ENCODE results near the gene FATE1. TPM values are rescaled to one million over a fixed set of nuclear protein-coding genes. Genes with fewer than 3 reads are reported as not detected.

Gene FATE1
- total RNA-seq, 1 donor from 2014 or later, result 0.67 TPM

DNA sequence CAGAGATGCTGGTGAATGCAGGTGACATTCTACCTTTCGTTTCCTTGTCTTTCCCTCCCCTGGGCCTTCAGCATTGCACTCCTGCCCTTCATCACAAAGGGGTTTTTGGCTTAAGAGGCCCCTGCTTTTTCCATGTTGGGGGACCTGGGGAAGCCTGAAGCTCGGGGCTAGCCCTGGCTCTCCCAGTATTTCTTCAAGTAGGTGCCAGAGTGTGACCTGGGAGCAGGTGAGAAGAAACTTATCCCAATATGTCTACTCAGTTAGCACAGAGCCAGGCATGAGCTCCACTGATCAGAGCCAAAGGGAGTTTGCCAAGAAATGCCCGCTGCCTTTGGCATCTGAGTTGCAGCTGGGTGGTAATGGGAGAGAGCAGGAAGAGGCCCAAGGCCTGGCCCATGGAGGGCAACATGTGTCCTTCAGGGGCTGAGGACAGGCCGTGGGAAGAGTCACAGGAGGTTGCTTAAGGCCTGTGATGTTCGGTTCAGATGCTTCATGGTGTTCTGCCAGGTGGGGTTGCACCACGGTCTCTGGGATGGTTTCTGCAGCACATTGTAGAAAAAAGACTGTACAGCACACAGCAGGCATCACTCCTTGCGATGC is 13.0 kb upstream of the FATE1 start:
- intact Hi-C loops (cut with DNase I), result no loop called here
- DNase-seq (ENCODE audit: low spot score), result peak; percentile 66

DNA sequence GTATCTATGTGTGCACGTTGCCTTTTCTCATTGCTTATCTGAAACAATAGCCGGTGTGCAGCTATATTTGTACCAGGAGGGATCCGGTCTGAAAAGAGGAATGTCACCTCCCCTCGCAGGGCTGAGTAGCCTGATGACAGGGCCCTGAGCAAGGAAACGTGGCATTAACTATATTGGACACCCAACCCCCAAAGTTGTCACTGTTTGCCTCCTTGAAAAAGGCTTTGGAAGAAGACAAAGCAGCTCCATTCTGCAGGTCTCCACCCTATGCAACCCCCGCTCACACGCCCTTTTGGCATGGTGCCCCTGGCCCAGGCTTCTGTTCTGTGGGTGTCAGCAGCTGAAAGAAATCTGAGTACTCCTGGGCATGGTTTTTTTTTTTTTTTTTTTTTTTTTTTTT is 12.3 kb upstream of the FATE1 start:
- peak; percentile 79 for DNase-seq (ENCODE audit: low spot score)
- intact Hi-C loops (cut with DNase I), result no loop called here

DNA sequence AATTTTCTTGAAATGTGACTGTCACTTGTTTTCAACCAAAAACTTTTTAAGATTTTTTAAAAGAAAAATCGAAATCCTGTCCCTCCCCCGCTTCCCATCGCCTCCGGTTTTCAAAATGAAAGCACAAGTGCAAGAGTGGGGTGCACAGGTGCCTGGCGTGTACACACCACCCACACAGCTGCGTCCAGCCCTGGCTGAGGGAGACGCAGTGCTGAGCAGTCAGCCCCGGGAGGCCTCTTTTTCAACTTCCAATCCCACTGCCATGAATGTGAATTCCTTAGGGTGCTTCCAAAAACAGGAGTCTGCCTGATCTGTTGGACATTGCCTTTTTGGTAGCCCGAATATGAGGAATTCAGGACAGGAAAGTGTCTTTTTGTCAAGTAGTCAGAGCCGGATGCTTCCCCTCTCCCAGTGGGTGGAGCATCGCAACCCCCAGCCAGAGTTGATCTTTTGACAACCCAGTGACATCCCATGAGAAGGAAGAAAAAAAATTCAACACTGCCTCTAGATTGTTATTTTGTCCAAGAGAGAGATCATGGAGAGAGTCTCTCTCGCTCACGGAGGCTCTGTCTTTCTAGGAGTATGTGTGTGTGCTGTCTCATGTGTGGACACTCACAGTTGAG is 11.7 kb upstream of the FATE1 start:
- peak; percentile 67 for DNase-seq (ENCODE audit: low spot score)
- intact Hi-C loops (cut with DNase I), result no loop called here

DNA sequence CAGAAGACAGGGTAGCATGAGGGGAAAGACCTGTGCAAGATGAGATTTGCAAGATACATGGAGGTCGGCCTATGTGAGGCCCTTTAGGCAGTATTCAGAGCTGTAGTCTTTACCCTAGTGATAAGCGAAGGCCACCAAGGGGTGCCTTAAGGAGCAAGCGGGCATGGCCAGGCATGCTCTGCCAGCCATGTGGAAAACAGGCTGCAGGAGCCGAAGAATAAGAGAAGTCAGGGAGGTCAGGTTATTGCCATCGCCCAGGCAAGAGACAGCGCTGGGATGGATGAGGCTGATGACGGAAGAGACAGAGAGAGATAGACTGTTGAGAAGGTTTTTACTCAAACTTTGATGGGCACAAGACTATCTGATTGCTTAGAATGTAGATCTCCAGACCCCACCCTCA is 7.0 kb upstream of the FATE1 start:
- DNase-seq (ENCODE audit: low spot score), result peak; percentile 58
- intact Hi-C loops (cut with DNase I), result no loop called here

DNA sequence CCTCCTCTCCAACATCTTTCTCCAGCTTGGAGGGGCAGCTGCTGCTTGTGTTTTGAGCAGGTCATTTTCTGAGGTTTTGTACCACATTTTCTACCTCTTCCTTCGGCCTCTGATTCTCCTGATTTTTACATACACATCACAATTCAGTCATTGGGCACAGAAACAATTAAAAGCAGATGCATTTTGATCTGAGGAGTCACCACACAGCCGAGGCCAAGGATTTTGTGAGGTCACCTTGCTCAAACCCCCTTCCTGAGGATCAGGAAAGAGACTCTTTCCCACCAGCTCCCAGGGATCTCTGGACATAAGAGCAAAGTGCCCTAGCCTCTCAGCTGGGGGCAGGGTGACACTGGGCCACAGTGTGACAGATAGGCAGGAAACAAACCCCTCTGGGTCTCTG is 5.4 kb upstream of the FATE1 start:
- intact Hi-C loops (cut with DNase I), result no loop called here
- peak; percentile 56 for DNase-seq (ENCODE audit: low spot score)

DNA sequence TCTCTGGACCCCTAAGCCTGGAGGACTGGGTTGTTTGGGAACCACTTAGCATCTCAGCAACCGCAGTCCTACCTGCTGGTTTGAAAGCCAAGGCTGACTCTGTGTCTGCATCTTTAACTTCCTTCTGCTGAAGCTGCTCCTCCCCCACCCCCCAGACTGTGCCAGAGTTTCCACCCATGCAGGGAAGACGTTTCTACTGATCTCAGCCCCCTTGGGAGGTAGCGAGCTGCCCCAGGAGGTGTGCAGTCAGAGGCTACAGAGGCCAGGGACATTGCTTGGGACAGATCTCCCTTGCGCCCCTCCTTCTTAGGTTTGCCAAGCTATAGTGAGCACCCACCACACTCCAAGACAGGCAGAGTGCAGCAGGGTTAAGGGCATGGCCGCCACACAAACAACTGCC is 4.7 kb upstream of the FATE1 start:
- DNase-seq (ENCODE audit: low spot score), result peak; percentile 17
- intact Hi-C loops (cut with DNase I), result no loop called here

DNA sequence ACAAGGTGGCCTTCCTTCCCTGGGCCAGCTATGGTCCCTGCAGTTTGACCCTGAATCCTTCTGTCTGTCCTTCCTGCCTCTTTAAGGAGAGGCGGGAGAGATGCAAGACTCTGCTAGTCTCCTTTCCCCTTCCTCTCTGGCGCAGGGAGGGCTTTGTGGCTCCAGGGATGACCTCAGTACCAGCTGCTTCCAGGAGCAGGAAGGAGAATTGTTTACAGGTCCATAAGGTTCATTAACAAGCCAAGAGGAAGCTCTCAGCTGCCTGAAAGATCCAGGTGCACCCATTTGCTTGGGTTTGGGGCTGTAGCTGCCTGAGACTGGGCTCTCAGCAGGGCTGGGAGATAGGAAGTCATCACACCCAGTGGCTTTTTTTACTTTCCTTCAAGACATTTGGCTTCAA is 4.0 kb upstream of the FATE1 start:
- intact Hi-C loops (cut with DNase I), result no loop called here
- peak; percentile 59 for DNase-seq (ENCODE audit: low spot score)

DNA sequence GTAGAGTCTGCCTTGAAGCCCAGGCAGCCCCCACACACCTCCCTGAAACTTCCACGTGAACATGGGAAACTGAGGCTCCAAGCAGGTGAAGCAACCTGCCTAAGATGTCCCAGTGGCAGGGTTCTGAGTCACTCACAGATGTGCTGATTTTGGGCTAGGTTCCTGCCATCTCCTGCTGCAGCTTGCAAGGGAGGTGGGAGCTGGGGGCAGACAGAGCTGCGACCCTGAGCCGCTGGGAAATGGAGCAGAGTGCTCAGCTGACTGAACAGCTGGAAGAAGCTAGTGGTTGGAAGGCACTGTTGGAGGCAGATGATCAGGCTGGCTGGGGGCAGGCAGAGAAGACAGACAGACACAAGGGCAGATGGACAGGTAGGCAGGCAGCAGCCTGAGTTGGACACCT is 3.6 kb upstream of the FATE1 start:
- DNase-seq (ENCODE audit: low spot score), result peak; percentile 53
- intact Hi-C loops (cut with DNase I), result no loop called here

DNA sequence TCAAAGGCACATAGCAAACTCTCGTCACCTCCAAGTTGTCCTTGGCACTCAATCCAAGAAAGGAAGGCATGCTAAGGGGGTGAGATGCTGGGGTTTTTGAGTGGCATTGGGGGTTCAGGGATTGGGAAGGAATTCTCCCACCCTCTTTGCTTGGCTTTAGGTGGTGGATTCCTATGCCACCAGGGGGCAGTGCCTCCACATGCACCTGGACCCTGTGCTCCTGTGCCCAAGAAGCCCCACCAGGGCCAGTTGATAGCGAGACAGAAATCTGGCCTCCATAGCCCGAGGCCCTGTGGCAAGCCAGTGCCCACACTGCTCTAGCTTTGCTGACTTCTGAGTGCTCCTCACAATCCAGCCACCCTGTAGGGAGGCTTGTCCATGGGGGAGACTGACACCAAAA is 2.0 kb upstream of the FATE1 start:
- intact Hi-C loops (cut with DNase I), result no loop called here
- DNase-seq (ENCODE audit: low spot score), result peak; percentile 68

DNA sequence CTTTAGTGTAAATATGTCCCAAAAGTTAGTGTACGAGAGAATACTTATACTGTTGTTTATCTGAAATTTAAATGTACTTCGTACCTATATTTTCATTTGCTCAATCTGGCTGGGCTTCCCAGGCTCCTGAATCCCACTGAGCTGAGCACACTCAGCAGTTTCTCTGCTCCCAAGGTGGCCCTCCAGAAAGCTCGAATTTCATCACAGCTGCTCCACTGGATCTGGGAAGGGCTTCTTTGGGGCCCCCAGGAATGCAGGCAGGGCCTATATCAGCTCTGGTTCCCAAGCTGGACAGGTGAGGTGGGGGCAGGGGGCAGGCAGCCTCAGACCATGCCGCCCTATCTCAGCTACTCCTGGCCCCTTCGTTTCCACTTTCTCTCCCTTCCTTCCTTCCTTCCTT is 1.5 kb upstream of the FATE1 start:
- intact Hi-C loops (cut with DNase I), result no loop called here
- DNase-seq (ENCODE audit: low spot score), result peak; percentile 22

DNA sequence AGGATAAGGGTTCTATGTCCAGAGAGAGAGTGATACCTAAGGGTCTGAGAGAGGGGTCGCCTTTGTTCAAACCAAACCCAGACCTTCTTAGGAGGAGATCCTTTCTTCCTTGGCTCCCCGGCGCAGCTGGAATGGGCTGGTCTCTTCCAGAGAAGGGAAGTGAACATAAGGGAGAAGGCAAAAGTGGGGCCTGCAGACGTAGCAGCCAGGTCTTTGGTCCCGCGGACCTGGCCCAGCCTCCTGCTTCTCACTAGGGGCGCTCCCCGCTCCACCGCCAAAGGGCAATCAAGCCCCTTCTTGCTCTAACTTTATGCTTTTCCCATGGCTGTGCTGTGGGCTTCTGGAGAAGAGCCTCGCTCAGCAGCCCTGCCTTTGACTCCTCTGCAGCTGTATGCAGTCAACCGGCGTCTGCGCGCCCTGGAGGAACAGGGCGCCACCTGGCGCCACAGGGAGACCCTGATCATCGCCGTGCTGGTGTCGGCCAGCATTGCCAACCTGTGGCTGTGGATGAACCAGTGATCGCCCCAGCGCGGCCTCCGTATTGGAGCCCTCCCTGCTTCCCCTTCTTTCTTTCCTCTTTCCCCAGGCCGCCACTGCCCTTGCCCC is 6.5 kb downstream of the FATE1 start:
- peak; percentile 53 for DNase-seq (ENCODE audit: low spot score)
- intact Hi-C loops (cut with DNase I), result no loop called here

DNA sequence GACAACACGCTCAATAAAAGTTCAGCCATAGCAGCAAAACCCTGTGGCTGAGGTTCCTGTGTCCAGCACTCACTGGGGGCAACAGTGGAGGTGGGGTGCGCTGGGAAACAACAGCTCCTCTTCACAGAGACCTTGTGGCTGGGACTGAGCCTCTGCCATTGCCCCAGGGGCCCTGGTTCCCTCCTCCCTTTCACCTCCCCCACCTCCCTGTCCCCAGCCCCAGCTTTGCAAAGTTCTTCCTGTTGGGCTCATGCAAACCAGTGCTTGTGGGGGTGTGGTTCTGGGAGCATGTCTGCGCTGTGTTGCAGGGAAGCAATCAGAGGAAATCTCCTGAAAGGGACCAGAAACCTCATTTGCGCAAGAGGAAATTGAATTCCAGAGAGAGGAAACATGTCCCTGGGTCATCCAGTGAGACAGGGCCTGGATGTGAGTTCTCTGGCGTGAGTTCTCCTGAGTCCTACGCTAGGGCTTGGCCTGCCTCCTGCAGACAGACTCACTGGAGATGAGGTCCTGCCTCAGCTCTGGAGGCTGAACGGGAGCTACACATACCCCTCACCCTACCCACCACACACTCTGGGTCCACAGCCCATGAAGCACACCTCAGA is 7.4 kb downstream of the FATE1 start:
- DNase-seq (ENCODE audit: low spot score), result peak; percentile 68
- intact Hi-C loops (cut with DNase I), result no loop called here

DNA sequence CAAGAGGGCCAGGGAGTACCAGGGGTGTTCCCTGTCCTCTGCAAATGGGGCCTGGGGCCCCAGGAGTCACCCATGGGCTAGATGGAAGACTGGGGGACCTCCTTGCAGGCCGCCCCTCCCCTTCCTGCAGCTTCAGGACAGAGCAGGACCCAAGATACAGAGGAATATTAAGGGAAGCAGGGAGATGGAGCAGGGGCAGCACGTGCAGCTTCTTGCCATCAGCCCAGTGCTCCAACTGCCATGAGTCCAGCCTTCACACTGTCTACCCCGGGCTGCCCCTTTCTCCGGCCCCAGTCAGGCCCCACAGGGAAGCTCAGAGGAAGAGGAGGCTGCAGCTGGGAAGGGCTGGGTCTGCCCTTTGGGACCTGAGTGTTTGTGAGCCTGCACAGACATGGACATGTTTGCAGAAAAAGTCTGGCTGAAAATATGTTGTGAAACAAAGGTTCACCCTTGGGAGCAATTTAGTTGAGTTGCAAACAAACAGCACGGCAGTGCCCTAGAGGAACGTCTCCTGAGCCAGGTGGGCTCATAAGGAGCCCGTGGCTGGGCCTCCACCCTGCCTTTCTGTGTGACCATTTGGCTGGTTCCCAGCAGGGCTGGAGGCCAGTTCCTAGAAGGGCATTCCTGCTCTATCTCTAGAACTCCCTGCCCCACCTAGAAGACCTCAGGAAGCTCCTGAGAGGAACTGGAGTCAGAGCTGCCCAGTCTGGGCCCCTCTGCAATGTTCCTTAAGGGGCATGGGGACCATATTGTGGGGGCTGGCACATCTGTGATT is 8.9 kb downstream of the FATE1 start:
- intact Hi-C loops (cut with DNase I), result no loop called here
- peak; percentile 55 for DNase-seq (ENCODE audit: low spot score)

DNA sequence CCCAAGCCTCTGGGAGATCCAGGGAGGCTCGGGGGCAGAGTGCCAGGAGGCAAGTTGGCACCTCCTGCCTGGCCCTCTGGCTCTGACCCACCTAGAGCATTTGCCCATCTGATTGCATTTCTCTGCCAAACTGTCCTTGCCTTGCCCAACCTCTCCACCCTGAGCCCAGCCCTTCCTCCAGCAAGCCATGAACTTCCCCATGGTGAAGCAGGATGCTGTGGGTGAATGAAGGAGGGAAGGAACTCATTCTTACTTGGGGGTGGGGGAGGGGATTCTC is 9.4 kb downstream of the FATE1 start:
- peak; percentile 49 for DNase-seq (ENCODE audit: low spot score)
- intact Hi-C loops (cut with DNase I), result no loop called here

DNA sequence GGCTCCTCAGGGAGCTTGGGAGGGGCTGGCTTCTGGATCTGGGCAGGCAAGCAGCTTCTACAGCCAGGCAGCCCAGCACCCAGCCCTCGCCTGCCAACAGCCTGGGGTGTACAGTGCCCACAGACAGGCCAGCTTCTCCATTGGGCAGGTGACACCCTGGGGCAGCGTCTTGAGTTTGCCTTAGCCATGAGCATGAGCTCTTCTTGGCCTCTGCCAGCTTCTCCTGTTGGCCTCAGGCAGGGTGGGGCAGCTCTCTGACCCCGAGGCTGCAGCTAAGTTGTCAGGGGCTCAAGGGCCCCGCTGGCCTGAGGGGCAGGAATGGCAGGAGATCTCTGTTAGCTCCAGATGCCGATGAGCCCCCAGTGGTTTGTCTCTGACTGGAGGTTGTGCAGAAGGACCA is 10.9 kb downstream of the FATE1 start:
- DNase-seq (ENCODE audit: low spot score), result no peak
- intact Hi-C loops (cut with DNase I), result no loop called here

DNA sequence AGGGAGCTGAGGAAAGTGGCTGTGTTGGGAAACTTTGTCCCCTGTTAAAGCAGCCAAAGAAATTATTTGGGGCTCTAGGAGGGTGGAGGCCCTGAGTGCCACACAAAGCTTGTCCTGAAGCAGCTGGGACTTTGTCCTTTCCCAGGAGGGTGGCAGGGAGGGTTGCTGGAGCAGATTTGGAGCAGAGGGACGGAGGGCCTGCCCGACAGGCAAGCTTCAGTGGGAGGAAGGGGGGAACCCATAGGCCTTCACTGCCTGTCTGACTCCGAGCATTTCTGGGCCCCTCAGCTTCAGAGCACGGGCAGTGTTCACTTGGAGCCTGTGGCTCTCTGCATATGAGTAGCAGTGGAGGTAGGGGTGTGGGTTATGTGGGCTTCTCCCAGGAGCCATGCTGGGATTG is 11.5 kb downstream of the FATE1 start:
- intact Hi-C loops (cut with DNase I), result no loop called here
- no peak for DNase-seq (ENCODE audit: low spot score)

DNA sequence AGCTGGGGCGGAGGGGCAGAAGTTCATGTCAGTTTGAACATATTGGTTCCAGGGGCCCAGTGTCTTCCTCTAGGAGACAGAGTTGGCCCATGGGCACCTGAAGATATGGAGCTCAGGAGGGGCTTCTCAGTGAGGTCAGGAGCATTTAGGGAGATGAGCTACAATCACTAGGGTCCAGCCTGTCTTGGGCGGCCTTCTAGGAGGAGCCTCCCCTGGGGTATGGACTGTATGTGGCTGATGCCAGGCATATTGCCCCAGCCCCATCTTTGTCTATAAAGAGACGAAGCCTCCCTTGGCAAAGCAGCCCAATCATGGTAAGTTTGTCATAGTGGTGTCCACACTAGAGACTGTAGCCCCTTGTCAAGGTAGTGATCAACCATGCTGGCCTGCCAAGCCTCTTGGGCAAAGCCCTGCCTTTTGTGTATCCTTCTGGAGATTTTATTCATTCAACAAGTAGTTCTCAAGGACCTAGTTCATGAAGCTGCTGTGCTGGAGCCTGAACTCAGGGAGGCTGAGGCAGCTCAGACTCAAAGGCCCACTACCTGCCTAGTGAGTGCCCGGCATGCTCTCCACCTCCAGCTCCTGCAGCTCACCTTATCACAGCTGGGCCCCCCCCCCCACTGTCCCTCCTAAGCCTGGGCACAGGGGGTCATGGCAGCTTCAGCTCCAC is 13.4 kb downstream of the FATE1 start:
- intact Hi-C loops (cut with DNase I), result no loop called here
- peak; percentile 49 for DNase-seq (ENCODE audit: low spot score)

DNA sequence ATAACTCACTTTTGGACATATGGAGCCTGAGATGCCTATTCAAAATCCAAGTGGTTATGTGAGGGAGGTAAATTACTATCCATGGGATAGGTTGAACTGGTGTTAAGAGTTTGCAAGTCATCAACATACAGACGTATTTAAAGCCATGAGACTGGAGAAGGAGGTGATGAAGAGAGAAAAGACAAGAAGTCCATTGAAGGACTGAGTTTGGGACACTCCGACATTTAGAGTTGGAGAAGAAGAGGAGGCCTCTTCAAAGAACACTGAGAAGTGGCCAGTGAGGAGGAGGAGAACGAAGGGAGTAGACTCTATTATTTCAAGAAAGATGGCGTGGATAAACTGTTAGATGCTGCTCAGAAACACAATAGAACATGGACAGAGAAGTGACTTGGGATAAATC is 18.6 kb downstream of the FATE1 start, which contains the start of gene CNGA2:
Gene CNGA2, plus strand, starts transcription at position 301 of the 400 bp plus-strand sequence. CDS start 3,738 bp downstream, outside the sequence.
- intact Hi-C loops (cut with DNase I), result no loop called here
- DNase-seq (ENCODE audit: low spot score), result no peak

DNA sequence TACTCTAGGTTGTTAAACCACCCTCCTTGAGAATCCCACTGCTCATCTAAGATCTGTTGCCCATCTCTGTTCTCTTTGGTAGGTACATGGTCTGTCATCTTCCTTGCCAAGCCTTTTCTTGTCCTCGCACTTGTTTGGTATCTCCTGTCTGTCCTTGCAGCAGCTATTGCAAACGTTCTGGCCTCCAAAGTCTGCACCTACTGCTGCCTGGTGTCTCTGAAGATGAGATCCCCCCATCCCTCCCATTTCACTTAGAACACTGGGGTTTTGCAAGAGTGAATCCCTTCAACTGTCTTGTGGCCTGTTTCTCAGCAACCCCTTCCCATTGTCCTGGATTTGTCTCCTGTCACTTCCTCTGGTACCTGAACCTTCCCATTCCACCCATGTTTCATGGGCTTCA is 19.4 kb downstream of the FATE1 start:
- intact Hi-C loops (cut with DNase I), result no loop called here

DNA sequence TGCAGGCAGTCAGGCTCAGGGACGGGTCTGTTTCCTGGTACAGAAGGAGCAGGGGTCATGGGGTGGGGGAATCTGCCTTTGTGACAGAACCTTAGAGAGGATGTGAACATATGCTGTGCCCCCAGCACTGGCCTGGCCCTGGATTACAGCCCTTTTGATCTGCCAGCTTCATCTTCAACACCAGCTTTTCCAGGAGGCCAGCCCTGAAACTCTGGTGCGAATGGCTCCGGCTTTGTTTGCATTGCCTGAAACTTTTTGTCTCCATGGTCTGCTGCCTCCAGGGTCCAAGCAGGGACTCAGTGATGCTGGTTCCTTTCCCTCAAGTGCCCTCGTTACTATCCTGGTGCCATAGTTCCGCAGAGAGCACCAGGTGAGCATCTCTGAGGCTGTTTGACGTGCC is 20.9 kb downstream of the FATE1 start:
- intact Hi-C loops (cut with DNase I), result no loop called here
- DNase-seq (ENCODE audit: low spot score), result no peak

More for the DNA sequence above, 19.4 kb downstream of the FATE1 start:
- peak; percentile 56 for DNase-seq (ENCODE audit: low spot score)
